Right cardiac atrium (tissue), 5 donors: ENCODE results near the gene MARCKS. TPM values are rescaled to one million over a fixed set of nuclear protein-coding genes. Genes with fewer than 3 reads are reported as not detected.
A peak's percentile ranks its signal among the peaks of the same experiment; 100 is the strongest.

Source experiments
- ATAC-seq, 2 donors: fragments of 200-7000 bp; cut with Tn5 transposase; one replicate each; pipeline versions ENCODE4 v1.8.0 to v1.9.1; 2020; ENCODE audit warnings: moderate library complexity in 2 of 2, mild to moderate bottlenecking in 1 of 2
- DNase-seq, 3 donors: peaks; one replicate each; pipeline ENCODE4 v3.0.0-alpha.2; 2020
- H3K27ac ChIP-seq: one replicate; pipeline ENCODE4 v1.5.1; 2013; ENCODE audit warnings: mild to moderate bottlenecking, low read length, control low read depth, moderate library complexity
- H3K27me3 ChIP-seq: one replicate; pipeline ENCODE4 v1.6.1; 2013; ENCODE audit not compliant: control insufficient read depth, insufficient read depth
- H3K4me1 ChIP-seq: one replicate; pipeline ENCODE4 v1.6.1; 2013; ENCODE audit warnings: low read length; ENCODE audit not compliant: control insufficient read depth, insufficient read depth
- H3K4me3 ChIP-seq: one replicate; pipeline ENCODE4 v1.5.1; 2013; ENCODE audit warnings: low read length, control low read depth
- H3K9me3 ChIP-seq: one replicate; pipeline ENCODE4 v1.6.1; 2013; ENCODE audit warnings: low read length; ENCODE audit not compliant: control insufficient read depth
- WGBS: extraction: QIAGEN DNeasy Blood & Tissue Kit; methylation state at CpG from one replicate; pipeline ENCODE4 v1.1.7; 2013; 5-methylcytosine and 5-hydroxymethylcytosine counted together
- intact Hi-C, 4 donors: fragments of 100-400 bp; cut with DNase I; formaldehyde crosslinking; loops; one replicate each; pipeline versions ENCODE4 v1.11.0 to v1.14.0; 2022 to 2023
- polyA plus RNA-seq: library from polyadenylated mRNA; stranded (reverse); fragments of 200-250 nt; gene quantifications from one replicate; pipeline ENCODE4 v1.2.3, GENCODE V29; 2013
- total RNA-seq, 4 donors: library from RNA; stranded (reverse); fragmentation: NEBNext Ultra II Directional; extraction: Animal tissue kit (Norgen Biotek cat#: 25700); gene quantifications; one replicate each; pipeline ENCODE4 v1.2.1, GENCODE V29; 2021
- donor health status: healthy with polysubstance abuse.
- donor health status: DM: no; HTN: yes; CAD: no.
- donor health status: DM: no; HTN: no; CAD: no.
- donor health status: DM: no; HTN: yes; CAD: no; lungs with severe emphysema.
- donor health status: DM: yes; HTN: yes; CAD: no.

The MARCKS gene
- total and polyA plus RNA-seq, 5 donors, result 11.0 to 28.9 (median 20.7) TPM

GRCh38 chr6:113825781-113826180 lies 31.4 kb upstream of the MARCKS start:
- Histone ChIP-seq H3K27ac (no peak overlapping the region), H3K4me1 (peaks cover 5% of the 10 kb centered on the region), H3K9me3 (no peaks in the 10 kb centered on the region), H3K4me3 (no peak overlapping the region), H3K27me3 (no peaks in the 10 kb centered on the region)
- peak; percentile 82 to 93 for ATAC-seq
- 19% methylated on average over 5 of the region's 5 CpGs for WGBS
- intact Hi-C loops, result no loop called here
- DNase-seq, result peak; percentile 83 to 96 (median 94)

DNA sequence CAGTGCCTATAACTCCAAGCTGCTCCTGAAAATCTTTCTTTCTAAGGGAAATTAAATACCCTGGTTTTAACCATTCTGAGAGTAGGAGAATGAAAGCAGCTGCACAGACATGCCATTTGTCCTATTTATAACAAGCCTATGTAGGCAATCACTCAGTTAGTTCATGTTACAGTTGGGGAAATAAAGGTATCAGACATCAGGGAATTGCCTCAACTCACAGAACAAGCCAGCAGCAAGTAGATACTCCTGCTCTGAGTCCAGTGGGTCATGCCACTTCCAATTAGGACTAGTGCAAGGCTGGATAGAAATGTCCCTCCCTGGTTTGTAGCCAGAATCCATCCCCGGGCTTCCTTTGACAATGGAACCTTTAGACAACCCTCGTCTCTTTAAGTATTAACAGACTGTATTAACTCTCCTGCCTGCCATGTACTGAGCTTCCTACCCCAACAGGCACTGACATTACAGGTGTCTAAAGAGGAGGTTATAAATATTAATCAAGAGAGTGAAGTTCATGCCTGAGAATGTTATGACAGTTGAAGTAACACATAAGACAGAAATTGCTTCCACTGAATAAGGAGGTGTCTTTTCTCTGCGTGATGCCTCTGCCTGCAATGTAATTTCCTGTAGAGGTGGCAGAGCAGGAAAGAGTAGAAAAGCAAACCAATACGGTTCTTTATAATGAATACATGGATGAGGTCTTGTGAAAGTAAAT lies 28.0 kb upstream of the MARCKS start:
- ATAC-seq, result no peak
- intact Hi-C loops, result no loop called here

GRCh38 chr6:113829696-113830045 lies 27.5 kb upstream of the MARCKS start:
- WGBS, result 58% methylated on average over 1 of the region's 1 CpG
- no peak overlapping the region for H3K4me3 ChIP-seq
- intact Hi-C loops, result no loop called here
- ATAC-seq, result no peak
- peaks cover 5% of the 10 kb centered on the region for H3K4me1 ChIP-seq
- H3K27me3 ChIP-seq, result no peaks in the 10 kb centered on the region
- DNase-seq, result no peak
- H3K9me3 ChIP-seq, result no peaks in the 10 kb centered on the region
- no peak overlapping the region for H3K27ac ChIP-seq

More for the DNA sequence above, 28.0 kb upstream of the MARCKS start:
- no peak for DNase-seq
- Histone ChIP-seq H3K4me1 (peaks cover 5% of the 10 kb centered on the region), H3K27ac (no peak overlapping the region), H3K4me3 (no peak overlapping the region), H3K9me3 (no peaks in the 10 kb centered on the region), H3K27me3 (no peaks in the 10 kb centered on the region)
- 78% methylated on average over 4 of the region's 4 CpGs for WGBS

GRCh38 chr6:113830140-113830539 lies 27.0 kb upstream of the MARCKS start:
- ATAC-seq (no peak), DNase-seq (no peak)
- Histone ChIP-seq H3K27ac (no peak overlapping the region), H3K4me3 (no peak overlapping the region), H3K4me1 (peaks cover 5% of the 10 kb centered on the region), H3K9me3 (no peaks in the 10 kb centered on the region), H3K27me3 (no peaks in the 10 kb centered on the region)
- 93% methylated on average over 2 of the region's 2 CpGs for WGBS
- intact Hi-C loops, result no loop called here

DNA sequence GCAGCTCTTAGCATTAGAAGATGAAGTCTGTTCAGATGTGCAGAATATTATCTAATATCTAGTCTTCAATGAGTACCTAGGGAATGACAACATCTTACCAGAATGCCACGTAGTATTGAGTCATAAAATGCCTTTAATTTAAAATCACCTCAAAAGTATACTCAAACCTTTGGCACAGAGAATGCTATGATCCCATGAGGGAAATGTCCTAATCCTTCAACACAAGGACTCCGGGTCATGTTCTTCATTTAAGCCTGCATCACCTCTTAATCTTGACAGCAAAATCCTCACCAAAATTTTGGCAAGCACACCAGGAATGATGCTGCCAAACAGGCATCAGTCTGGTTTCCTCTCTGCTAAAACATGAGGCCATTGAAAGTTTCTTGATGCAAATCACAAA lies 23.6 kb upstream of the MARCKS start:
- ATAC-seq (no peak), DNase-seq (no peak)
- no peaks in the 10 kb centered on the region for H3K9me3 ChIP-seq
- WGBS, result 33% methylated on average over 2 of the region's 2 CpGs
- intact Hi-C loops, result no loop called here
- no peak overlapping the region for H3K4me3 ChIP-seq
- H3K27ac ChIP-seq, result no peak overlapping the region
- H3K27me3 ChIP-seq, result no peaks in the 10 kb centered on the region
- no peaks in the 10 kb centered on the region for H3K4me1 ChIP-seq

DNA sequence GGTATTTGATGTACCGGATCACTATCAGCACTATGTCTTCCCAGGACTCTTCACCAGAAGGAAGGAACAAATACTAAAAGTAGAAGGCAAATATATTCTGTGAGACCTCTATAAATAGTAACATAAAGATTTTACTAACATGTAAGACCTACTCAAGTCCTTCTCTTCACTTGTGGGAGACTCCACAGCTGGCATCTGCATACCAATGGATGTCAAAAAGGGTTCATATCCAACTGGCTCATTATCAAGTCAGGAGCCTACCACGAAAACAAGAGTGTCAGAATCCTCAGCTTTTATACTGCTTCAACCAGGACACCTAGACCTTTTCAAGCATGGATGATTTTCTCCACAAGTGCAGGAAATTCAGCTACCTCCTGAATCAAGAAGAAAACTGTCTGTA lies 20.0 kb upstream of the MARCKS start:
- Histone ChIP-seq H3K4me3 (no peak overlapping the region), H3K4me1 (no peaks in the 10 kb centered on the region), H3K27ac (no peak overlapping the region), H3K27me3 (no peaks in the 10 kb centered on the region), H3K9me3 (no peaks in the 10 kb centered on the region)
- ATAC-seq (no peak), DNase-seq (no peak)
- intact Hi-C loops, result no loop called here
- WGBS, result 79% methylated on average over 2 of the region's 2 CpGs

DNA sequence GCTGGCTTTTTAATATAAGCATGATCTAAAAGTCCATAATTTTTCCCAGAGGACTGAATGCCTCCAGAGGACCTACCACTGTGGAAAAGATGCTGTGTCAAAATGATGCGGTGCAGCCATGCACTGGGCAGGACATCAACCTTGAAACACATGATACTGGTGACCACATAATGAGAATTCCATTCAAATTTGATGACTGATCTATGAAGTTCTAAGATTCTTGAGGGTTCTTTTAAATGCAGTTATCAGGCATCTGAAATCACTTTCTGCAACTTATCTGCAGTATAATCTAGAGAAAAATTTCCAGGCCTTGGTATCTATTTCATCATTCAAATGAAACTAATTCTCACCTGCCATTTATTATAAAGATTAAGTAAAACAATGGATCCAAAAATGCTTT lies 15.0 kb upstream of the MARCKS start:
- Histone ChIP-seq H3K4me1 (no peaks in the 10 kb centered on the region), H3K9me3 (no peaks in the 10 kb centered on the region), H3K27me3 (no peaks in the 10 kb centered on the region), H3K4me3 (no peak overlapping the region), H3K27ac (no peak overlapping the region)
- DNase-seq (no peak), ATAC-seq (no peak)
- WGBS, result 54% methylated on average over 1 of the region's 1 CpG
- intact Hi-C loops, result no loop called here

- Histone ChIP-seq H3K27ac (no peak overlapping the region), H3K27me3 (no peaks in the 10 kb centered on the region), H3K4me1 (no peaks in the 10 kb centered on the region), H3K9me3 (no peaks in the 10 kb centered on the region), H3K4me3 (no peak overlapping the region)
- WGBS, result 96% methylated on average over 6 of the region's 6 CpGs
- intact Hi-C loops, result no loop called here
- DNase-seq (no peak), ATAC-seq (no peak)
Observed at GRCh38 chr6:113843500-113844073, 13.6 kb upstream of the MARCKS start.

- DNase-seq (no peak), ATAC-seq (no peak)
- WGBS, result 97% methylated on average over 1 of the region's 1 CpG
- intact Hi-C loops, result no loop called here
- Histone ChIP-seq H3K4me3 (no peak overlapping the region), H3K9me3 (no peaks in the 10 kb centered on the region), H3K27ac (no peak overlapping the region), H3K4me1 (no peaks in the 10 kb centered on the region), H3K27me3 (no peaks in the 10 kb centered on the region)
Observed at GRCh38 chr6:113846577-113846976, 10.6 kb upstream of the MARCKS start.

DNA sequence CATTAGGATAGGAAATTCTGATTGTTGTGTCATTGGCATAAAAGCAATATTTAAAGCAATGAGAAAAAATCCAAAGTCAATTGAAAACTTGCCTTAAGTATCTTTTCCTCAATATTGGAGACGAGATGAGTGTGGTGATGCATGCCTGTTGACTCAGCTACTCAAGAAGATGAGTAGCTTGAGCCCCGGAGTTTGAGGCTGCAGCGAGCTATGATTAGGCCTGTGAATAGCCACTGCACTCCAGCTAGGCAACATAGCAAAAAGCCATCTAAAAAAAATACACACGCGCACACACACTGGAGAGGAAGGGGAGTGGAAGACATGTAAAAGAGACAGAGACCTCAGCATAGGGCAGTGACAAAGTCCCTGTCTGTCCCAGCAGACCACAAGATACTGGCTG lies 9.7 kb upstream of the MARCKS start:
- intact Hi-C loops, result no loop called here
- ATAC-seq, result no peak
- 95% methylated on average over 5 of the region's 5 CpGs for WGBS

GRCh38 chr6:113848280-113848679 lies 8.9 kb upstream of the MARCKS start:
- ATAC-seq, result no peak
- Histone ChIP-seq H3K4me1 (no peaks in the 10 kb centered on the region), H3K4me3 (no peak overlapping the region), H3K27me3 (no peaks in the 10 kb centered on the region), H3K9me3 (no peaks in the 10 kb centered on the region), H3K27ac (no peak overlapping the region)
- no peak for DNase-seq
- intact Hi-C loops, result no loop called here

More for the DNA sequence above, 9.7 kb upstream of the MARCKS start:
- Histone ChIP-seq H3K4me1 (no peaks in the 10 kb centered on the region), H3K4me3 (no peak overlapping the region), H3K27ac (no peak overlapping the region), H3K9me3 (no peaks in the 10 kb centered on the region), H3K27me3 (no peaks in the 10 kb centered on the region)
- DNase-seq, result no peak

DNA sequence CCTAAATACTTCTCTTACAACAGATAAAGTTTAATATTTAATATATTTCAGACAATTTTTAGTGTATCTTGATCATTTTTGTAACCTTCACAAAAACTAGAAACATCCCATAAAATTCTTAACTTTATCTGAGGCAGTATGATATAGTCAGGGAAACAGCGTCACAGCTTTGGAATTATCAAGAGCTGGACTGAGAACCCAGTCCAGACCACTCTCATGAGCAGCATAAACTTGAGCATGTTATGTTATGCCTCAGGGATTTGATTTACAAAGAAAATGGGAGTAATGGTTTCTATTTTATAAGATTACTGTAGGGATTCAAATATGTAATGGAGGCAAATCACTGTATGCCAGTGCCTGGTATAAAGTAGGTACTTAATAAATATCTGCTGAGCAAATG lies 8.3 kb upstream of the MARCKS start:
- no peak for ATAC-seq
- H3K4me3 ChIP-seq, result no peak overlapping the region
- 86% methylated on average over 1 of the region's 1 CpG for WGBS
- no peaks in the 10 kb centered on the region for H3K9me3 ChIP-seq
- no peaks in the 10 kb centered on the region for H3K27me3 ChIP-seq
- DNase-seq, result no peak
- no peaks in the 10 kb centered on the region for H3K4me1 ChIP-seq
- no peak overlapping the region for H3K27ac ChIP-seq
- intact Hi-C loops, result no loop called here
